HG02678 (cell line): ENCODE measurements around the gene CMIP.

Experiments
- ATAC-seq: cut with Tn5 transposase; IDR thresholded peaks from one replicate; pipeline ENCODE4 v1.9.1; 2021; ENCODE audit warnings: mild to moderate bottlenecking, moderate library complexity; ENCODE audit not compliant: unreplicated experiment

CMIP gene

GRCh38 chr16:81598083-81598482, 153.5 kb downstream of the CMIP start:
- ATAC-seq = no peak

GRCh38 chr16:81599034-81599744, 154.6 kb downstream of the CMIP start:
- ATAC-seq = no peak

GRCh38 chr16:81600275-81600674, 155.7 kb downstream of the CMIP start:
- ATAC-seq = no peak

- ATAC-seq = no peak
Measured at GRCh38 chr16:81601008-81601428, 156.4 kb downstream of the CMIP start.

GRCh38 chr16:81601601-81602255, 157.1 kb downstream of the CMIP start:
- no peak for ATAC-seq

- no peak for ATAC-seq
Measured at GRCh38 chr16:81602256-81602776, 157.7 kb downstream of the CMIP start.

- no peak for ATAC-seq
Measured at GRCh38 chr16:81602792-81603191, 158.2 kb downstream of the CMIP start.

- no peak for ATAC-seq
Measured at GRCh38 chr16:81604960-81605383, 160.4 kb downstream of the CMIP start.

- no peak for ATAC-seq
Measured at GRCh38 chr16:81606039-81606438, 161.4 kb downstream of the CMIP start.

GRCh38 chr16:81607006-81607405, 162.4 kb downstream of the CMIP start:
- no peak for ATAC-seq

GRCh38 chr16:81607805-81608522, 163.4 kb downstream of the CMIP start:
- no peak for ATAC-seq

- no peak for ATAC-seq
Measured at GRCh38 chr16:81608523-81609209, 164.1 kb downstream of the CMIP start.

- no peak for ATAC-seq
Measured at GRCh38 chr16:81609323-81609892, 164.8 kb downstream of the CMIP start.

- ATAC-seq = no peak
Measured at GRCh38 chr16:81610144-81610842, 165.7 kb downstream of the CMIP start.

- ATAC-seq = no peak
Measured at GRCh38 chr16:81610936-81611335, 166.3 kb downstream of the CMIP start.

- no peak for ATAC-seq
Measured at GRCh38 chr16:81611721-81612120, 167.1 kb downstream of the CMIP start.

- no peak for ATAC-seq
Measured at GRCh38 chr16:81612351-81613163, 167.9 kb downstream of the CMIP start.

GRCh38 chr16:81614171-81614570, 169.6 kb downstream of the CMIP start:
- no peak for ATAC-seq

- ATAC-seq = no peak
Measured at GRCh38 chr16:81614654-81615359, 170.2 kb downstream of the CMIP start.
